Gastrocnemius medialis (tissue), 4 donors: Measurements from ENCODE around the gene SPG7. TPM values are rescaled to one million over a fixed set of nuclear protein-coding genes. Genes with fewer than 3 reads are reported as not detected.

Experiments used
- ATAC-seq, 2 donors: fragments of 150-250 bp; one replicate each; pipeline ENCODE4 v1.9.1; 2016
- DNase-seq, 2 donors: peaks; one replicate each; pipeline ENCODE4 v3.0.0-alpha.2; 2019
- H3K27ac ChIP-seq, 4 donors: fragments of 200-600 bp; sonication (generic); 1 replicate in 1 of 4; 2 replicates in 3 of 4; pipeline ENCODE4 v1.5.1; 2016 to 2018; ENCODE audit warnings: mild to moderate bottlenecking in 2 of 4, moderate library complexity in 1 of 4
- H3K27me3 ChIP-seq, 3 donors: fragments of 200-600 bp; sonication (generic) in 2 of 3; 1 replicate in 1 of 3; 2 replicates in 2 of 3; pipeline versions ENCODE4 v1.5.1 to v1.6.0; 2016 to 2019; ENCODE audit warnings: mild to moderate bottlenecking in 1 of 3, moderate library complexity in 1 of 3
- H3K36me3 ChIP-seq, 2 donors: fragments of 200-600 bp; sonication (generic) in 1 of 2; one replicate each; pipeline ENCODE4 v1.5.1; 2017 to 2018
- H3K4me1 ChIP-seq, 2 donors: fragments of 200-600 bp; sonication (generic) in 1 of 2; one replicate each; pipeline ENCODE4 v1.5.1; 2016 to 2017; ENCODE audit warnings: mild to moderate bottlenecking in 2 of 2
- H3K4me3 ChIP-seq, 4 donors: fragments of 200-600 bp; sonication (generic) in 3 of 4; 1 replicate in 1 of 4; 2 replicates in 3 of 4; pipeline ENCODE4 v1.5.1; 2016 to 2019; ENCODE audit warnings: mild to moderate bottlenecking in 2 of 4
- H3K9me3 ChIP-seq, 3 donors: fragments of 200-600 bp; sonication (generic) in 2 of 3; 1 replicate in 1 of 3; 2 replicates in 2 of 3; pipeline ENCODE4 v1.5.1; 2016 to 2019
- POLR2A ChIP-seq, 2 donors: fragments of 450-650 bp; IDR thresholded peaks; one replicate each; pipeline ENCODE4 v1.6.1; 2017; ENCODE audit warnings: antibody characterized with exemption in 2 of 2, mild to moderate bottlenecking in 2 of 2, moderate library complexity in 2 of 2
- in situ Hi-C, 4 donors: fragments of 200-750 bp; cut with MboI; loops; one replicate each; pipeline versions ENCODE4 v1.15.0 to v1.8.0; 2017; ENCODE audit warnings: low sequenced_read_pairs in 4 of 4
- intact Hi-C: fragments of 100-400 bp; cut with DNase I; formaldehyde crosslinking; loops from one replicate; pipeline ENCODE4 v1.15.1; 2023; ENCODE audit warnings: low total_unique reads
- total RNA-seq, 4 donors: library from RNA; depleted of rRNA; stranded (reverse); fragments of >200 nt; gene quantifications; one replicate each; pipeline versions ENCODE4 v1.1.0 to v1.2.3, GENCODE V29; 2016
- TF ChIP-seq, protein P1 (sequence below), 5 experiments: fragments of 450-650 bp in 3 of 5; fragments of 200-600 bp in 2 of 5; sonication (generic) in 2 of 5; IDR thresholded peaks in 4 of 5; conservative IDR thresholded peaks in 1 of 5; 1 replicate in 4 of 5; 2 replicates in 1 of 5; pipeline ENCODE4 v1.5.1; 2016 to 2019; ENCODE audit warnings: antibody characterized with exemption in 5 of 5, mild to moderate bottlenecking in 3 of 5, moderate library complexity in 3 of 5

SPG7 gene
- total RNA-seq, 4 donors from 2014 or later = 67.7 to 117 (median 100.0) TPM

- TF ChIP-seq, protein P1, sequence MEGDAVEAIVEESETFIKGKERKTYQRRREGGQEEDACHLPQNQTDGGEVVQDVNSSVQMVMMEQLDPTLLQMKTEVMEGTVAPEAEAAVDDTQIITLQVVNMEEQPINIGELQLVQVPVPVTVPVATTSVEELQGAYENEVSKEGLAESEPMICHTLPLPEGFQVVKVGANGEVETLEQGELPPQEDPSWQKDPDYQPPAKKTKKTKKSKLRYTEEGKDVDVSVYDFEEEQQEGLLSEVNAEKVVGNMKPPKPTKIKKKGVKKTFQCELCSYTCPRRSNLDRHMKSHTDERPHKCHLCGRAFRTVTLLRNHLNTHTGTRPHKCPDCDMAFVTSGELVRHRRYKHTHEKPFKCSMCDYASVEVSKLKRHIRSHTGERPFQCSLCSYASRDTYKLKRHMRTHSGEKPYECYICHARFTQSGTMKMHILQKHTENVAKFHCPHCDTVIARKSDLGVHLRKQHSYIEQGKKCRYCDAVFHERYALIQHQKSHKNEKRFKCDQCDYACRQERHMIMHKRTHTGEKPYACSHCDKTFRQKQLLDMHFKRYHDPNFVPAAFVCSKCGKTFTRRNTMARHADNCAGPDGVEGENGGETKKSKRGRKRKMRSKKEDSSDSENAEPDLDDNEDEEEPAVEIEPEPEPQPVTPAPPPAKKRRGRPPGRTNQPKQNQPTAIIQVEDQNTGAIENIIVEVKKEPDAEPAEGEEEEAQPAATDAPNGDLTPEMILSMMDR (IDR thresholded peaks at IDR 0.05 in 4 of 5, conservative IDR thresholded peaks at IDR 0.05 in 1 of 5) = no peak
- no peak for TF ChIP-seq POLR2A (IDR thresholded peaks at IDR 0.05)
- in situ Hi-C loops (no loop called here), intact Hi-C loops (no loop called here)
- H3K9me3 ChIP-seq = no peaks in the 10 kb centered on the region
- DNase-seq (no peak), ATAC-seq (no peak)
- H3K27me3 ChIP-seq = no peaks in the 10 kb centered on the region
- H3K4me1 ChIP-seq = no peaks in the 10 kb centered on the region
- H3K36me3 ChIP-seq = peaks cover 0 to 88% of the 10 kb centered on the region in 2 donors
- no peak overlapping the region for H3K4me3 ChIP-seq
- no peak overlapping the region for H3K27ac ChIP-seq
Observed at GRCh38 chr16:89547291-89547690, 39.1 kb downstream of the SPG7 start.

- Histone ChIP-seq H3K27me3 (no peaks in the 10 kb centered on the region), H3K36me3 (peaks cover 0 to 94% of the 10 kb centered on the region in 2 donors), H3K4me1 (no peaks in the 10 kb centered on the region), H3K9me3 (no peaks in the 10 kb centered on the region), H3K4me3 (no peak overlapping the region), H3K27ac (no peak overlapping the region)
- TF ChIP-seq, protein P1 (IDR thresholded peaks at IDR 0.05 in 4 of 5, conservative IDR thresholded peaks at IDR 0.05 in 1 of 5) = no peak
- no peak for TF ChIP-seq POLR2A (IDR thresholded peaks at IDR 0.05)
- intact Hi-C loops (no loop called here), in situ Hi-C loops (no loop called here)
- DNase-seq (no peak), ATAC-seq (no peak)
Observed at GRCh38 chr16:89547860-89548259, 39.7 kb downstream of the SPG7 start.

GRCh38 chr16:89548344-89549006, 40.3 kb downstream of the SPG7 start:
- DNase-seq (no peak), ATAC-seq (no peak)
- Histone ChIP-seq H3K4me3 (no peak overlapping the region), H3K36me3 (peaks cover 0 to 99% of the 10 kb centered on the region in 2 donors), H3K27me3 (no peaks in the 10 kb centered on the region), H3K4me1 (no peaks in the 10 kb centered on the region), H3K27ac (no peak overlapping the region), H3K9me3 (no peaks in the 10 kb centered on the region)
- intact Hi-C loops (no loop called here), in situ Hi-C loops (no loop called here)
- TF ChIP-seq, protein P1 (IDR thresholded peaks at IDR 0.05 in 4 of 5, conservative IDR thresholded peaks at IDR 0.05 in 1 of 5) = no peak
- TF ChIP-seq POLR2A (IDR thresholded peaks at IDR 0.05) = no peak

- no peak overlapping the region for H3K27ac ChIP-seq
- H3K27me3 ChIP-seq = no peaks in the 10 kb centered on the region
- H3K4me1 ChIP-seq = no peaks in the 10 kb centered on the region
- in situ Hi-C loops = no loop called here
- peaks cover 0 to 99% of the 10 kb centered on the region in 2 donors for H3K36me3 ChIP-seq
- ATAC-seq (no peak), DNase-seq (no peak)
- H3K4me3 ChIP-seq = no peak overlapping the region
- H3K9me3 ChIP-seq = no peaks in the 10 kb centered on the region
- intact Hi-C loops = no loop called here
- TF ChIP-seq, protein P1 (IDR thresholded peaks at IDR 0.05 in 4 of 5, conservative IDR thresholded peaks at IDR 0.05 in 1 of 5) = no peak
- no peak for TF ChIP-seq POLR2A (IDR thresholded peaks at IDR 0.05)
Observed at GRCh38 chr16:89549007-89549700, 41.0 kb downstream of the SPG7 start.
